HG03103 (cell line): ENCODE results near the gene DCDC2C.

Experiments used
- ATAC-seq: cut with Tn5 transposase; IDR thresholded peaks from one replicate; pipeline ENCODE4 v1.9.1; 2021; ENCODE audit warnings: low read depth; ENCODE audit not compliant: unreplicated experiment

The DCDC2C gene

DNA sequence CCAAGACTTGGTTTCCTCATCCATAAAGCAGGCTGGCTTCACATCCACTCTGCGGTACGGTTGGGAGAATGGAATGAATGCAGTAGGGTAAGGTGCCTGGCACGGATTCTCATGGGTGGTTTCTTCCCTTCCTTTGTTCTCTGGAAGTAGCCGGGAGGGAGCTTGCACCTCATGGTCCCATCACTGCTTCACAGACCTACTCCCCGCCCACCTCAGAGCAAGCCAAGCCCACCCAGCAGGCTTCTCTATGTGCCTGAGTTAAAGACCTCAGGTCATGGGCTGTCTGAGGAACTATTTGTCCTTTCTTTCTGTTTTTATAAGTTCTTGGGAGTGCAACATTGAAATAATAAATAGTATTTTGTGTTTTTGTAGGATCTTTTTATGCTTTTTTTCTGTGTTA, 3.5 kb downstream of the DCDC2C start:
- ATAC-seq: no peak

DNA sequence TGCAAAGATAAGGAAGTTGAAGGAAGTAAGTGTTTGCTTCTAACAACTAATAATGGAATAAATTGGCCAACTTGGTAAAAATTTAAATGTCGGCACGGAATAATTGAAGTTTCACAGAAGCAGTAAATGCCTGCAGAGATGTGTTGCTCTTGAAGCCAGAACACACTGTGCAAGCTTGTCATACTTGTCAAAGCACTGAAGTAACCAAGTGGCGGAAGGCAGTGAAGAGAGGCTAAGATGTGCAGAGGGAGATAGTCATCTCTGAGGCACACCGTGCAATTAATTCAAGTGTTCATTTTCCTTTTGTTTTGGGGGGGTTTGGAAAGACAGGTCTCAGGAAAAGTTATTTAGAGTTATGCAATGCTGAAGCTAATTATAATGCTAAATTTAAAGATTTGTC, 5.2 kb downstream of the DCDC2C start:
- ATAC-seq: no peak

DNA sequence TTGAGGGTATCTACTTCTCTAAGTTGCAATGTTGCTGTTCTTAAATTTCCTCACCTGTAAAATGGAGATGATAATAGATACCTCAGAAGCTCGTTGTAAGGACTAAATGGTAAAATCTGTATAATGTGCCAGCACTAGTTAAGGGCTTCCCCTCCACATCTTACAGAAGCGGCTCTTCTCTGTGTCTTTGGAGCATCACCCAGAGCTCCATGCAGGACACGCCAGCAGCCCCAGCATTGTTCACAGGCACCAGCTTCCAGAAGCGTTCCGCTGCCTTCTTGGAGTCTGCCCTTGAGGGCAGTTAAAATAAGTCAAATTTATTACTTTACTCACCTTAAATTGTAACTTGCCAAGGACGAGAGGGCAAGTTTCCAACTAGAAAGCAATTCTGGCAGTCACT, 5.8 kb downstream of the DCDC2C start:
- ATAC-seq: no peak

DNA sequence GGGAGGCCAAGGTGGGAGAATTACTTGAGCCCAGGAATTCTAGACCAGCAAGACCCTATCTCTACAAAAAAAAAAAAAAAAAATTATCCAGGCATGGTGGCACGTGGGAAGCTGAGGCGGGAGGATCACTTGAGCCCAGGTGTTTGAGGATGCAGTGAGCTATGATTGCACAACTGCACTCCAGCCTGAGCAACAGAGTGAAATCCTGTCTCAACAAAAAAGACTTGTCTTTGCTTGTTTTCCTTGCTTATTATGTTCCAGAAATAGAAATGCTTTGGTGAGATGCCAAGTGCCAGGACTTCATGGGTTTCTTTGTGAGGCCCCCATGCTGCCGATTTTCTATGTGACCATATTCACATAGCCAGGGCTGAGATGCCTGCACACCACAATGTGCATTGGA, 9.0 kb downstream of the DCDC2C start:
- ATAC-seq: no peak

DNA sequence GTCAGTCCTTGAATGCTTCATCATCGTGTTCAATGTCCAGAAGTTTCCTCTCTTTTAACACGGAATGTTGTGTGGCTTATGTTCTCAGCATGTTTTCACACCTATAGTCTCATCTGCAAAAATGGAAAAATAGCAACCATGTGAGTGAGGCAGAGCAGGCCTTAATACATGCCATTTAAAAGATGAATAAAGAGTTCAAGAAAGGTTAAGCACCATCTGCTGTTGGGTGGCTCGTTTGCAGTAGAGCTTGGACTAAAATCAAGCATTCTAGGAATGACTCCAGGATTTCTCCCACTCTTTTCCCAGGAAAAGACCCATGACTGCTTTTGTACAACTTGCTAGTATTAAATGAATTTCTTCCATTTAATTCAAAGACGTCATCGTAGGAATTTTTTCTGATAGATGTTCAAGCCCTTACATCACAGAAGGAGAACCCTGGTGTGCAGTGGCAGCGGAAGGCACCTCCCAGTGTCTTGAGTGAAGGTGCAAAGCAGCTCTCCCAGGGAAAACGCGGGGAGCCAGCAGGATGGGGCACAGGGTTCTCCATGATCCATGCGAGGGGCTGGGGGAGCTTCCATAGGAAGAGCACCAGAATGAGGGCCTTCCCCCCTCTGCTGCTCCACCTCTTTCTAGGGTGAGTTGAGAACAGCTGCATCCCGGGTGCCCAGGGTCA, 9.6 kb downstream of the DCDC2C start:
- no peak for ATAC-seq

DNA sequence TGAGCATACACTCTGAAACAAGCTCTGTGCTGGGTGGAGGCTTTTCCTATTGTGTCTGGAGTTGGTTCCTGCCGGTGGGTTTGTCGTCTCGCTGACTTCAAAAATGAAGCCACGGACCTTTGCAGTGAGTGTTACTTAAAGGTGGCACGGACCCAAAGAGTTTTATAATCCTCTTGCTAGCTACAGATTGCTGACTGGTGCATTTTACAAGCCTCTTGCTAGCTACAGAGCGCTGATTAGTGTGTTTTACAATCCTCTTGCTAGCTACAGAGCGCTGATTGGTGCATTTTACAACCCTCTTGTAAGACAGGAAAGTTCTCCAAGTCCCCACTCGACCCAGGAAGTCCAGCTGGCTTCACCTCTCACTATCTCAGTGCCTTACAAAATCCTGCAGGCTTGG, 15.3 kb downstream of the DCDC2C start:
- no peak for ATAC-seq

DNA sequence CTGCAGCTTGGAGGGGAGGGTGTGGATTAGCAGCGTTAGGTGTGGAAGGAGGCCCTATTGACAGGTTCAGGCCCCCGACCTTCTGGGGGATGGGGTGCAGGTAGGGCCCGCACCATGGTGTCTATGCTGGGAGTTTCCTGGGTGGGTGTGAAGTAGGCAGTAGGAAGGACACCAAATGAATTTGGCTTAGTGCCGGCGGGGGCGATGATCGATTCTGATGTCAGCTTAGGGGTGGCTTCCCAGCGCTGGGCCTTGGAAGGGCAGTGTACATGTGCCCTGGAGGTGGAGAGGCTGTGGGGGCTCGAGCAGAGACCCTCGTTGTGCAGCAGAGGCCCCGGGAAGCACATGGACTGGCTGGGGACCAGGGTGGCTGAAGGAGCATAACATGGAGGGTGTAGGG, 21.6 kb downstream of the DCDC2C start:
- no peak for ATAC-seq

DNA sequence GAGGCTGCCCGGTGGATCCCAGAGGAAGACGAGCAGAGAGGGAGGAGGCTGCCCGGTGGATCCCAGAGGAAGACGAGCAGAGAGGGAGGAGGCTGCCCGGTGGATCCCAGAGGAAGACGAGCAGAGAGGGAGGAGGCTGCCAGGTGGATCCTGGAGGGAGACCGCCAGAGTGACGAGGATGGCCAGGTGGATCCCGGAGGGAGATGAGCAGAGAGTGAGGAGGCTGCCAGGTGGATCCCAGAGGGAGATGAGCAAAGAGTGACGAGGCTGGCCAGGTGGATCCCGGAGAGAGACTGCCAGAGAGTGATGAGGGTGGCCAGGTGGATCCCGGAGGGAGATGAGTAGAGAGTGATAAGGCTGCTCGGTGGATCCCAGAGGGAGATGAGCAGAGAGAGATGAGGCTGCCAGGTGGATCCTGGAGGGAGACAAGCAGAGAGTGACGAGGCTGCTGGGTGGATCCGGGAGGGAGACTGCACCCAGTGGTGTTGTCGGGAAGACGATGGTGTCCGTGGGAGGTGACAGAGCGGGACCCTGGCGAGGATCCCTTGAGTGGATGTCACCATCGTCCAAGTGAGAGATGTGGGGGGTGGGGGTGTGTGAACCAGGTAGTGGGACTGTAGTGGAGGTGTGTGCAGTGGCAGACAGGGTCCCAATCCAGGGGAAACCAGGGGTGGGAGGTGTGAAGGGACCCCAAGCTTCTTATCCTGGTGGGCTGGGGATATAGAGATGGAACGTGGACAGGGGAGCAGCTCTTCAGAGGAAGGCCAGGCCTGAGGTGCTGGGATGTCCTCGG, 22.3 kb downstream of the DCDC2C start:
- ATAC-seq: no peak

DNA sequence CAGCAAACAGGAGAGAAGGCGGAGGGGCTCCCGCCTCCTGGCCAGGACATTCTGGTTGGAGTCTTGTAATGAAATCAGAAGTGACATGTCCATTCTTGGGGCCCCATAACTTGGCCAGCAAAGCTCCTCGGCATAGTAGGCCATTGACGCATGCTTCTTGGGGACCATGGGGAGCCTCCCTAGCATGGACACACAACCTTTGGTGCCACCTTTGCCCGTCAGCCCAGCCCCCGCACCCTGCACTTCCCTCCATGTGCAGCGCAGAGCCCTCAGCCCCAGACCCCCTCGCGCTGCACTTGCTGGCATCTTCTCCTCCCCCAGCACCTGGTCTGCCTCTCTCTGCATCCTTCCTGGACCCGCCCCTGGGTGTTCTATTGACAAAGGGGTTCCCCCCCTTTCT, 23.1 kb downstream of the DCDC2C start:
- ATAC-seq: no peak

DNA sequence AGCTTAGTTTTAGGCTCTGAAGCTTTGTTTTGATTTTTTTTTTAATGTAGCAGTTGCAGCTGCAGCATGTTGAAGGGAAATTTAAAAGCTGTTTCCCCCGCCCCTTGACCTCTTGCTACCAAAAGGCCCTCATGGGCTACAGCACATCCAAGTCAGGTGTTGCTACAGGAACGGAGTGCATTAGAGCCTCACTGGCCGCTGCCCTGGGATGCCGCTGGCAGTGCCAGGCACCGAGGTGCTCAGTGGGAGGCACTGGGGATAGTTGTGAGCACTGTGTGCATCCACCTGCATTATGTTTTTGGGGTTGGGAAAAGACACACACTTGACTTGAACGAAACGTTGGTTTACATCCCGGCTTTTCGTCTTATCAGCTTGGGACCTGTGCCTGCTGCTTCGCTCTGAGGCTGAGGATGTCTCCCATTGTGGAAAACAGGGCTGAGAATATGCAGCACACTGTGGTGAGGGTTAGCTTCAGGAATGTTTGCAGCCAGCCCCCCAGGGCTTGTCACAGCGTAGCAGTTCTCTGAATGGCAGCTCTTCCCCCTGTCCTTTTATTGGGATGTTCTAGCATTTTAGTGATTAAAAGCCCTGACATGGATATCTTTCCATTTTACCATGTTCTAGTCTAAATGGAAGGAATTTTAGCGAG, 24.1 kb downstream of the DCDC2C start:
- no peak for ATAC-seq

DNA sequence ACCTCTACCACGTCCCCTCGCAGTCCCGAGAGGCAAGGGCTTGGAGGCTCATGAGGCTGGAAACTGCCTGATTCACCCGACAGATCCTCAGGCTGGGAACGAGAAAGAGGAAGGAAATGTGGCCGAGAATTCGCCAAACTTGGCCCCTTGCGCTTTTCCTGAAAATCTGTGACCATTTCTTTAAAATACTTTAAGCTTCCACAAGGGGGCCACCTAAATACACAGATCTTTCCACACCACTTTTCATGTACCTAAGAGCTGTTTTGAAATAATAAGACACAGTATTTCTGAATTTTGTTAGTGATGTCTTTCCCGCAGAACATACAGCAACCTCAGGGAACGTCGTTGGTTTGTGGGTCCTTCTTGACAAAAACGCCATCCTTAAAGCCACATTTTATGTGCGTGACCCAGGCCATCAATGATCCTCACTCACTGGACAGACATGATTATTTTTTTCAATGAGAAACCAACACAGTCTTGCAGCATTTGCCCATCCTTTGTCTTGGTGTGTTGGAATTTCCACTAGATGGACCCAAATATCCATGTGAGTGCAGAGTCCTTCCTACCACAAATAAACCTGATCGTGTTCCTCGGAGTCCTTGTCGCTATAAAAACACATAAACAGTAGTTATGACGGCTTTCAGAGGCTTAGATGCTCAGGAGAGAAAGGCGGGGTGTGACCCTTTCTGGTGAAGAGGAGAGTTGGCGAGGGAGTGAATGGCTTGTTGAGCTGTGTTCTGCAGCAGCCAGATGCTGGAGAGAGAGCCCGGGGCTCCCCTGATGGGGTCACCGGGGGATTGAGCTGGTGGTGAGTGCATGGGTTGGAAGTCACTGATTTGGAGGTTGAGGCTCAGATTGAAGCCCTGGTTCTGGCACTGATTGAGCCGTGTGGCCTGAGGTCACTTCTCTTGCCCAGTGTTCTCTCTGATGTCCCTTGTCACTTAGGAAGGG, 25.0 kb downstream of the DCDC2C start:
- no peak for ATAC-seq

DNA sequence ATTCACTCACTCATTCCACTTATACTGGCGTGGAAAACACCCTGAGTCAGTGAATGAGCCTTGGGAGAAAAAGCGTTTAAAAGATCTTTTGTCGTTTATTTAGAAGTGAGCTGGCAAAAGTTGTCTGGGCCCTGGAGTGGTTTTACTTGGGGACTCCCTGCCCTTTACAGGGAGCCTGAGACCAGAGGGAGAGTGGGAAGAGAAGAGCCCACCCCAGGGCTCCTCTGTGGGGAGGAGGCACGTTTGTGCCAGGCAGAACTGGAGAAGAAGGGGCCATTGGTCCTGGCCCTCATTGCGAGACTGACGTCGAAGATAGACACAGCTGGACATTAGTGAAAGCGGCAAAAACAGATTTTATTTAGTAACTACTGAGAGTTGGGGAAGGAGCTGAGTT, 25.7 kb downstream of the DCDC2C start:
- no peak for ATAC-seq

DNA sequence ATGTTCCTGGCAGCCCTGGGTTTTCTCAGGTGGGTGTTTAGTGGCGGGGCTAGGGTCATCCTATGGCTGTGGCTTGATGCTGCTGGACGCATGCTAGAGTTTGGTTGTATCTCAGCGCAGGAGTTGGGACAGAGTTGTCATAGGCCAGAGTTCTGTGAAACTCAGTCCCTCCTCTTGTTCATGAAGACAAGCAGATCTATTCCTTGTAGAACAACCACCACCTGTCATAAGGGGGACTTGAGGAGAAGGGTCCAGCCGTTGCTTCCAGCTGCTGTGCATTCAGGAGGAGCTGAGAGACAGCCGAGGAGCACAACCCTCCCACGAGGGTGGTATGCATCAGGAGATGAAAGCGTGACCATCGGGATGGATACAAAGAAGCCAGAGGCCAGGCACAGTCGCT, 26.4 kb downstream of the DCDC2C start:
- ATAC-seq: no peak

DNA sequence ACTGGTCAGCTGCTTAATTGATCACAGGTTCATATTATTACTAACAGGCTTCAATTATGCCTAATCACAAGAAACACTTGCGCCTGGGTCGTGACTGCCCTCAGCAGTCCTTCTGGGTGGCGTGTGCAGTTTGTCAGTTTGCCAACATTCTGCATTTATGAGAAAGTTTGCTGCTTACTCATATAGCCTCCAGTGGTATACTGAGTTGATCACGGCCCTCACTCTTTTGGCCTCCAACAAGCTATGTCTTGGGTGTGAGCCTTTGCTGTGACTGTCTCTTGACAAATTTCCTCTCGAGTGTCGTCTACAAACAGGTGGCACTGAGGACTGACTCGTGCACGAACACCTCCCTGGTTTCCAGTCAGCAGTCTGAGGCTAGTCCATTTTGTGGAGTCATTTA, 27.3 kb downstream of the DCDC2C start:
- no peak for ATAC-seq

DNA sequence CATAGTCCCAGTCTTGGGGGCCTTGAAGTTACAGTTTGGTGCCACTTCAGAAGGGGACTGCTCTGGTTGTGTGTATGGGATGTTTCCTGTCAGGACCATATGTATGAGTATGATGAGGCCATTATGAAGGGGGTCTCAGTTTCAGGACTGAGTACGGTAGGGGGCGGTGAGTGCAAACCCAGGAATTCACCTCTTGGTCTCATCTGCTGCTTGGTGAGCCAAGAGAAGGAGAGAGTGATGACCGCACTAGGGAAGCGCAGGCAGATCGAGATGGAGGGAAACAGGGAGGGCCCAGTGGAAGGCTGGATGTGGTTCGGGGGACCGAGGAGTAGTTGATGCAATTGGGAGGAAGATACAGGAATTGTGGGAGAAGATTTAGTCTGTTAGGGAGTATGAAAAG, 28.5 kb downstream of the DCDC2C start:
- ATAC-seq: no peak

DNA sequence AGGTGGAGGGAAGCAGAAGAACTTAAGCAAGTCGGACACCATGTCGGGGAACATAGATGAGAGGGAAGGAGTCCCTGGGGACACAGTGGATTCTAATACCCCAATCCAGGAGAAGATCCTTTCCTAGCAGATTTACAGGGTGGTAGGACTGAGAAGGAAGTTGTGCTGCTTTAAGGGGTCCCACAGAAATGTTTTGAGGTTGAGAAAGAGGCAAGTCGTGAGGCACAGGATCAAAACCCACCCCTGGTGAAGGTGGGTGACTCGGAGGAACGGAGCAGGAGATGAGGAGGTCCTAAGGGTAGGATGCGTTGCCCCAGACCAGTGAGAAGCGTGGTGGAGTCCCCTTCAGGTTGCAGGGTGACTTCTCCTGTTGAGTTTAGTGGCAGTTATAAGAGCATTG, 32.7 kb downstream of the DCDC2C start:
- ATAC-seq: no peak

DNA sequence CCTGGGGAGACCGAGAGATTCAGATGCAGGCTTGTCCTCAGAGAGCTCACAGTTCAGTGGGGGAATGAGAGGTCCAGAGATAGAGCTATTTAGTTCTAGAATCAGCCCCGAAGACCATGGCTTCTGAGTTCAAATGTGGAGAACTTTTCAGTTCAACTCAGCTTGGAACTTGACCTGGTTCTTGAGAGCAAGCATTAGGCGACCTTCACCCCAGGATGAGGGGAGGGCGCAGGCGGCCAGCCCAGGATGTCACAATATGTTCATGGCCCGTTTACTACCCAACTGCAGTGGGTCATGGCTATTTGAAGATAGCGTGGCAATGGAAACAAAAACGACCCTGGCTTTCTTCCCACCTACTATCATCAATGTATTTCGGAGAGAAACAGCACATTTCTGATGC, 33.8 kb downstream of the DCDC2C start:
- no peak for ATAC-seq

DNA sequence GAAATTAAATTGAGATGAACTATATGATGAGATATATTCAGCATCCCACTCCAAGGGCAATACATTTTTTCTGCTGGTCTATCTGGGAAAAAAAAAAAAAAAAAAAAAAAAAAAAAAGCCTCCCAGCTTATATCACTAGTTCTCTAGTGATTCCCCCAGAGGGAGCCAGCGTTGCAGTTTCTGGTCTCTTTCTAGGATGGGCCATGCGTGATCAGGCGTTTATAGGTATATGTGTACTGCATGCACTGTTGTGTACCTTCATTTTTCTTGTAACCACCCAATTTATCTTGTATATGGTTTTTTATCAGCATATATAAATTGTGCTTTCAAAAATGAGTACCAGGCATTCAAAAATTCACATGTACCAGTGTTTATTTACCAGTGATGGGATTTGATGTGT, 35.1 kb downstream of the DCDC2C start:
- no peak for ATAC-seq

DNA sequence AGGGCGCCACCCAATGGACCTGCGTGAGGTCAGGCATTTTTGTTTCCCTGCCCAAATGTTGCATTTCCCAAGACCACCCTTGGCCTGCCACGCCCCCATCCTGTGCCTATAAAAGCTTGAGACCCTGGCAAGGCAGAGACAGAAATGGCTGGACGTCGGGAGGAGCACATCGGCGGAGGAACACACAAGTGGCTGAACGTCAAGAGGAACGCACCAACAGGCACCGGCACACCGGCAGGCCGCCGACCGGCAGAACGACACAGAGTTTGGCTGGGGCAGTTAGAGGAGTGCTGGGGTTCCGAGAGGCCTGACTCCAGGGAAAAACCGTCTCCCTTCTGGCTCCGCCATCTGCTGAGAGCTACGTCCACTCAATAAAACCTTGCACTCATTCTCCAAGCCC, 35.9 kb downstream of the DCDC2C start:
- no peak for ATAC-seq

DNA sequence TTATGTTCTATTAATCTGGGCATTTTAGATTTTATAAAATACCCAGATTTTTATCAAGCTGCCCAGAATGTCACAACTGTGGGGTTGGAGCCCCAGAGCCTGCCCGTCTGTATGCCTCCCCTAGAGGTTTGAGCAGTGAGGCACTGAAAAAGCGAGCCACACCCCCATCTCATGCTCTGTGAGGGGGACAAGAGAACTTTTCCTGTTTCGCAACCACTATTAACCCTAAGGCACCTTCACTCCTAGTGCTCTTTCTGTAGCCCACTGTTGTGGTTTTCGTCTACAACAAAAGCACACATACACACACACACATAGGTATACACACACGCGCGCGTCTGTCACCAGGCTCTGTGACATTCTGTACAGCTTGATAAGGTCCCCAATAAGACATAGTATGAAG, 38.0 kb downstream of the DCDC2C start:
- ATAC-seq: no peak
